Activated CD4-positive, alpha-beta T cell treated with anti-CD3 and anti-CD28 coated beads, Interleukin-2, amount 10 ng/mL, durations not matched to agents 7 days and 5 days (primary cell): ENCODE results near the gene ACTR10. TPM values are rescaled to one million over a fixed set of nuclear protein-coding genes. Genes with fewer than 3 reads are reported as not detected.

ENCODE experiments used
- CTCF ChIA-PET: fragments of 350-600 bp; sonication (Branson Sonifier 250); formaldehyde crosslinking; loops from one replicate; lab custom pipeline; 2021; ENCODE audit warnings: antibody characterized with exemption; lab: Charles Lee
- POLR2A ChIA-PET: fragments of 350-600 bp; sonication (Branson Sonifier 250); formaldehyde crosslinking; loops from one replicate; lab custom pipeline; 2021; ENCODE audit warnings: antibody characterized with exemption; lab: Charles Lee
- DNase-seq: peaks from one replicate; pipeline ENCODE4 v3.0.0-alpha.2; 2020
- H3K27ac Mint-ChIP-seq: one replicate; pipeline ENCODE4 v1.8.0; 2021; ENCODE audit warnings: mild to moderate bottlenecking, moderate library complexity, mixed read lengths
- H3K27me3 Mint-ChIP-seq: one replicate; pipeline ENCODE4 v1.8.0; 2021; ENCODE audit warnings: mixed read lengths
- H3K36me3 Mint-ChIP-seq: one replicate; pipeline ENCODE4 v1.8.0; 2021; ENCODE audit warnings: low read depth, mixed read lengths
- H3K4me1 Mint-ChIP-seq: one replicate; pipeline ENCODE4 v1.8.0; 2021; ENCODE audit warnings: mixed read lengths
- H3K4me3 Mint-ChIP-seq: one replicate; pipeline ENCODE4 v1.8.0; 2021; ENCODE audit warnings: mild to moderate bottlenecking, moderate library complexity, mixed read lengths
- H3K9me3 Mint-ChIP-seq: one replicate; pipeline ENCODE4 v1.8.0; 2021; ENCODE audit warnings: mixed read lengths
- total RNA-seq, 2 experiments: library from RNA; stranded (reverse); gene quantifications; one replicate each; pipeline ENCODE4 v1.2.3, GENCODE V29; 2021

Gene ACTR10
- total RNA-seq, 2 experiments from 2014 or later = 39.2 to 46.3 TPM

- no peak overlapping the region for H3K4me3 Mint-ChIP-seq
- POLR2A ChIA-PET = no interaction called here
- CTCF ChIA-PET = interaction anchor here (0.5 to 1.0 kb wide), 3 partner anchors 10 to 140 kb away, joined by 3 to 6 read pairs (median 3); no protein-coding TSS in a partner anchor
Measured at GRCh38 chr14:58191763-58192601, 8.0 kb upstream of the ACTR10 start.

DNA sequence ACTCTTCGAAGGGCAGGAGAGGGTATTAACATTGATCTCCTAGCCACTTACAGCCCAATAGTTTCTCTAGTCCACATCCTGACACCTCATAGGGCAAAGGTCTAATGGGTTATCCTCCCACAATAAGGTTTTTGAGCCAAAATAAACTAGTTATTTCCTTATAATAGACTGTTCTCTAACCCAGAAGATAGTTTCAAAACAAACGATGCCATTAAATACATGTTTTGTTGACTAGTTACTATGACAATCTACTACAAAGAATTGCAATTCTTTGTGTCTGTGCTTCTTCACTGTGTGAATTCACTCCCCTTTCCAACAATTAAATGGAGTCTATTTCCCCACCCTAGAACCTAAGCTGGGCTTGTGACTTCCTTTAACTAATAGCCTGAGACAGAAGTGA, 6.4 kb upstream of the ACTR10 start:
- no peak for DNase-seq
- CTCF ChIA-PET = no interaction called here
- Mint-ChIP-seq H3K4me1 (peaks cover 5% of the 10 kb centered on the region), H3K36me3 (no peaks in the 10 kb centered on the region), H3K4me3 (no peak overlapping the region), H3K27me3 (peaks cover 4% of the 10 kb centered on the region), H3K27ac (no peak overlapping the region), H3K9me3 (no peaks in the 10 kb centered on the region)
- POLR2A ChIA-PET = interaction anchor here (0.6 kb wide), 1 partner anchor 104 kb away, joined by 3 read pairs; no protein-coding TSS in a partner anchor

More at GRCh38 chr14:58191763-58192601, 8.0 kb upstream of the ACTR10 start:
- Mint-ChIP-seq H3K27ac (no peak overlapping the region), H3K36me3 (no peaks in the 10 kb centered on the region), H3K9me3 (no peaks in the 10 kb centered on the region), H3K27me3 (peaks cover 8% of the 10 kb centered on the region), H3K4me1 (no peaks in the 10 kb centered on the region)
- no peak for DNase-seq

DNA sequence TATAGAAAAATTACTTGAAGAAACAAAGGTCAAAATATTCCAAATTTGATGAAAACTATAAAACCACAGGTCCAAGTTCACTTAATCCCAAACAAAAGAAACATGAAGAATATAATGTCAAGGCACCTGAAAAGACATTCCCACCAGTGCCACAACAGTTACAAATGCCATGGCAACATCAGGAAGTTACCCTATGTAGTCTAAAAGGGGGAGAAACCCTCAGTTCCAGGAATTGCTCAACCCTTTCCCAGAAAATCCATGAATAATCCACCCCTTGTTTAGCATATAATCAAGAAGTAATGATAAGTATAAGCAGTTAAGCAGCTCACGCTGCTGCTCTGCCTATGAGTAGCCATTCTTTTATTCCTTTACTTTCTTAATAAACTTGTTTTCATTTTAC, 3.8 kb upstream of the ACTR10 start:
- H3K4me3 Mint-ChIP-seq = no peak overlapping the region
- POLR2A ChIA-PET = no interaction called here
- H3K9me3 Mint-ChIP-seq = no peaks in the 10 kb centered on the region
- no peaks in the 10 kb centered on the region for H3K27me3 Mint-ChIP-seq
- no peak for DNase-seq
- CTCF ChIA-PET = interaction anchor here (0.6 kb wide), 3 partner anchors 53 to 1620 kb away, joined by 3 read pairs; no protein-coding TSS in a partner anchor
- H3K36me3 Mint-ChIP-seq = no peaks in the 10 kb centered on the region
- H3K4me1 Mint-ChIP-seq = peaks cover 19% of the 10 kb centered on the region
- no peak overlapping the region for H3K27ac Mint-ChIP-seq

DNA sequence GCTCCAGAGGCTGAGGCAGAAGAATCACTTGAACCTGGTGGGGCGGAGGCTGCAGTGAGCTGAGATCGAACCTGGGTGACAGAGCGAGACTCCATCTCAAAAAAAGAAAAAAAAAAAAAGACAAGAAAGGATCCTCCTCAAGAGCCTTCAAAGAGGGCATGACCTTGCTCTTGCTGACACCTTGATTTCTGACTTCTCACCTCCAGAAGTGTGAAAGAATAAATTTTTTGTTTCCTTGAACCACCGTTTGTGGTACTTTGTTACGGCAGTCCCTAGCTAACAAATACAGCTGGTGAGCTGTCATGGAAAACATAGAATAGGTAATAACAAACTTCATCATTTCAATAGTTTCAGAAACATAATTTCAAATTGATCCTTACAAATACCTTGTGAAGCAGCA, 1.9 kb upstream of the ACTR10 start:
- Mint-ChIP-seq H3K4me3 (no peak overlapping the region), H3K36me3 (peaks cover 2% of the 10 kb centered on the region), H3K27ac (no peak overlapping the region), H3K9me3 (no peaks in the 10 kb centered on the region), H3K27me3 (no peaks in the 10 kb centered on the region), H3K4me1 (peaks cover 29% of the 10 kb centered on the region)
- ChIA-PET CTCF (interaction anchor here (0.6 to 1.4 kb wide), 2 partner anchors 21 to 479 kb away, joined by 3 read pairs; no protein-coding TSS in a partner anchor), POLR2A (no interaction called here)
- no peak for DNase-seq

- H3K4me1 Mint-ChIP-seq = peaks cover 30% of the 10 kb centered on the region
- POLR2A ChIA-PET = no interaction called here
Measured at GRCh38 chr14:58200480-58200841, 512 bp downstream of the ACTR10 start.

DNA sequence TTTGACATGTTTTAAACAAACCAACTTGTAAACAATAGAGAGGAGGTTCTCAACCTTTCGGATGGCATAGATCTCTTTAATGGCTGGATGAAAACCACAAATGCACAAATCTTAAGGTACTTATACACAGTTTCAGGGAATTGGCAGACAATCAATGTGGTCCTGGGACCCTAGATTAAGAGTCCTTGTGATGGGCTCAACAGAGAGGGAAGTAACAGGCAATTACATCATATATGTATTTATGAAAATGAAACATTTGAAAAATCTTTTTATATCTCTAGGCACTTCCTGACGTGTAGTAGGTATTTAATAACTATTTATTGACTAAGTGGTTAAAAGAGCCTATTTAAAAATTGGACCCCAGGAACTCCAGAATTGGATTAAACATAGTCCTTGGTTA, 897 bp downstream of the ACTR10 start:
- peaks cover 5% of the 10 kb centered on the region for H3K36me3 Mint-ChIP-seq
- peak overlapping the region; percentile 96 for H3K4me3 Mint-ChIP-seq
- H3K9me3 Mint-ChIP-seq = no peaks in the 10 kb centered on the region
- peaks cover 30% of the 10 kb centered on the region for H3K4me1 Mint-ChIP-seq
- H3K27ac Mint-ChIP-seq = peak overlapping the region; percentile 98
- POLR2A ChIA-PET = no interaction called here
- H3K27me3 Mint-ChIP-seq = no peaks in the 10 kb centered on the region
- CTCF ChIA-PET = no interaction called here
- DNase-seq = no peak

More at GRCh38 chr14:58200480-58200841, 512 bp downstream of the ACTR10 start:
- Mint-ChIP-seq H3K27me3 (no peaks in the 10 kb centered on the region), H3K9me3 (no peaks in the 10 kb centered on the region), H3K36me3 (peaks cover 5% of the 10 kb centered on the region), H3K27ac (peak overlapping the region; percentile 98), H3K4me3 (peak overlapping the region; percentile 96)
- DNase-seq = no peak
- CTCF ChIA-PET = interaction anchor here (0.8 to 1.5 kb wide), 2 partner anchors 26 to 98 kb away, joined by 3 to 4 read pairs; partner anchors contain the start of gene ARID4A

DNA sequence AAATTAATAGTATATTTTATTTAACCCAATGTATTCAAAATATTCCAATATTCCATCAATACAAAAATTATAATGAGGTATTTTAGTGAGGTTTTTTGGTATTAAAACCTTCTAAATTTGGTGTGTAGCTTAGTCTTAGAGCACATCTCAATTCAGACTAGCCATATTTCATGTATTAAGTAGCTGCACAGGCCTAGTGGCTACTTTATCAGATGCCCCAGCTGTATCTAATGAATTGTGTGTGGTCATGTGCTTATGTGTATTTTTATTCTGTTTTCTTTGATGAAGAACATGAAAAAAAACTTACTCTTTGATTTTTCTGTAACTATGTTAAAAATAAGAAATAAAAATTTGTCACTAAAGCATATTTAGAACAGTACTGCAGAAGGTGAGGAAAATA, 13.2 kb downstream of the ACTR10 start:
- Mint-ChIP-seq H3K27ac (no peak overlapping the region), H3K4me3 (no peak overlapping the region), H3K9me3 (peaks cover 2% of the 10 kb centered on the region), H3K27me3 (no peaks in the 10 kb centered on the region), H3K36me3 (peaks cover 43% of the 10 kb centered on the region), H3K4me1 (peaks cover 3% of the 10 kb centered on the region)
- DNase-seq = no peak
- ChIA-PET CTCF (no interaction called here), POLR2A (no interaction called here)

DNA sequence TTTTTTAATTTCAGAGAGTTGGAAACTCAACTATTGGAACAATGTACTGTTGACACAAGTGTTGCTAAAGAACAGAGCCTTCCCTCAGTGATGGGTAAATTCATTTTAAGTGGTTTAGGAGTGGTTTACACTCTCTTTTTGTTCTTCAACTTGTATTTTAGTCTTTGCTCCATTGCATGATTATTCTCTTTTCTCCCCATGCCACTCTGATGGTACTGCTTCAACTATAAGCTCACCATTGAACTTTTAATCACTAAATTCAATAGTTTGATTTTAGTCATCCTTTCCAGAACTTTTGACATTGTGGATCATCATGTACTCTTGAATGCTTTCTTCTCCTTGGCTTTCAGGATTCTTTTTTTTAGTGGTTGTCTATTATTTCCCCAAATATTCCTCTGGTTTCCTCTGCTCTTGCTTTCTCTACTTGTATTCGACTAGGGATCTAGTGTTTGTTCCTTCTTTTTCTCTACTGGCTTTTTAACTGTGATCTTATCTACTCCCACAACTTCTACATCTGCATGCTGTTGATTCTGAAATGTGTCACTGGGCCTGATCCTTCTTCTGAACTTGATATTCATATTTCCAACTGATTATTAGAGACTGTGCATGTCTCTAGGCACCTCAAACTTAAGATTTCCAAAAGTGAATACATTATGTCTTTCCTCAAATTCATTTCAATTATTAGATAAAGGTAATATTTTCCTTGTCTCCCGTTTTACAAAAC, 15.4 kb downstream of the ACTR10 start:
- ChIA-PET CTCF (interaction anchor here (1.5 kb wide), 1 partner anchor 12 kb away, joined by 3 read pairs; no protein-coding TSS in a partner anchor), POLR2A (no interaction called here)
- peaks cover 2% of the 10 kb centered on the region for H3K9me3 Mint-ChIP-seq
- peaks cover 34% of the 10 kb centered on the region for H3K36me3 Mint-ChIP-seq
- H3K4me1 Mint-ChIP-seq = peaks cover 3% of the 10 kb centered on the region
- no peaks in the 10 kb centered on the region for H3K27me3 Mint-ChIP-seq
- DNase-seq = no peak
- H3K27ac Mint-ChIP-seq = no peak overlapping the region
- H3K4me3 Mint-ChIP-seq = no peak overlapping the region

- no peak for DNase-seq
- Mint-ChIP-seq H3K27ac (no peak overlapping the region), H3K4me1 (peaks cover 3% of the 10 kb centered on the region), H3K4me3 (no peak overlapping the region), H3K9me3 (peaks cover 2% of the 10 kb centered on the region), H3K27me3 (no peaks in the 10 kb centered on the region), H3K36me3 (peaks cover 30% of the 10 kb centered on the region)
- CTCF ChIA-PET = interaction anchor here (0.6 kb wide), 1 partner anchor 76 kb away, joined by 5 read pairs; no protein-coding TSS in a partner anchor
- POLR2A ChIA-PET = no interaction called here
Measured at GRCh38 chr14:58216544-58216943, 16.6 kb downstream of the ACTR10 start.

GRCh38 chr14:58227096-58227819, 27.3 kb downstream of the ACTR10 start:
- CTCF ChIA-PET = interaction anchor here (0.8 to 0.9 kb wide), 2 partner anchors 12 to 27 kb away, joined by 3 to 4 read pairs; partner anchors contain the start of gene ACTR10
- peaks cover 10% of the 10 kb centered on the region for H3K36me3 Mint-ChIP-seq
- H3K4me1 Mint-ChIP-seq = no peaks in the 10 kb centered on the region
- H3K4me3 Mint-ChIP-seq = no peak overlapping the region
- H3K27ac Mint-ChIP-seq = no peak overlapping the region
- no peak for DNase-seq
- H3K27me3 Mint-ChIP-seq = no peaks in the 10 kb centered on the region
- H3K9me3 Mint-ChIP-seq = no peaks in the 10 kb centered on the region
- POLR2A ChIA-PET = interaction anchor here (0.6 kb wide), 1 partner anchor 122 kb away, joined by 3 read pairs; no protein-coding TSS in a partner anchor

GRCh38 chr14:58238252-58239243, 38.6 kb downstream of the ACTR10 start:
- H3K4me1 Mint-ChIP-seq = peaks cover 17% of the 10 kb centered on the region
- H3K9me3 Mint-ChIP-seq = no peaks in the 10 kb centered on the region
- H3K4me3 Mint-ChIP-seq = no peak overlapping the region
- ChIA-PET POLR2A (no interaction called here), CTCF (no interaction called here)
- DNase-seq = no peak
- no peak overlapping the region for H3K27ac Mint-ChIP-seq
- no peaks in the 10 kb centered on the region for H3K27me3 Mint-ChIP-seq
- H3K36me3 Mint-ChIP-seq = peaks cover 3% of the 10 kb centered on the region
